Stimulated activated naive CD4-positive, alpha-beta T cell treated with Interleukin-2 at 50 U/mL for 16 hours (primary cell): Measurements from ENCODE around the gene ITM2C.

Source experiments
- DNase-seq: peaks from one replicate; lab custom pipeline; 2025; lab: John Stamatoyannopoulos, UW

ITM2C gene

DNA sequence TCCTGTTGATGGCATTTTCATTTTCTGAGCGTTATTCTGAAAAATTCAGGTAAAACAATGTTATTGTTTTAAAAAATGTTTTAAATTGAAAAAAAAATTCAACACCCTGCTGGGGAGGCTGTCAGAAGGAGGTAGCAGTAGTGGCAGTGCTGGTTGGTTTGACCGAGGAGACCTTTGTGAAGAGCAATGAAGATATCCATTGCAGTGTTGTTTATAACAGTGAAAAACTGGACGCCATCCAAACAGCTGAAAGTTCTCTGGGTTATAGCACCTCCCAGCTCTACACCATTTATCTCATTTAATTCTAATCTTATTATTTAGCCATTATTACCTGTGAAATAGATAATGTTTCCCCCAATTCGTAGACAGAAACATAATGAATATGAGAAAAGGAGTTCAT is 12.6 kb upstream of the ITM2C start:
- no peak for DNase-seq

DNA sequence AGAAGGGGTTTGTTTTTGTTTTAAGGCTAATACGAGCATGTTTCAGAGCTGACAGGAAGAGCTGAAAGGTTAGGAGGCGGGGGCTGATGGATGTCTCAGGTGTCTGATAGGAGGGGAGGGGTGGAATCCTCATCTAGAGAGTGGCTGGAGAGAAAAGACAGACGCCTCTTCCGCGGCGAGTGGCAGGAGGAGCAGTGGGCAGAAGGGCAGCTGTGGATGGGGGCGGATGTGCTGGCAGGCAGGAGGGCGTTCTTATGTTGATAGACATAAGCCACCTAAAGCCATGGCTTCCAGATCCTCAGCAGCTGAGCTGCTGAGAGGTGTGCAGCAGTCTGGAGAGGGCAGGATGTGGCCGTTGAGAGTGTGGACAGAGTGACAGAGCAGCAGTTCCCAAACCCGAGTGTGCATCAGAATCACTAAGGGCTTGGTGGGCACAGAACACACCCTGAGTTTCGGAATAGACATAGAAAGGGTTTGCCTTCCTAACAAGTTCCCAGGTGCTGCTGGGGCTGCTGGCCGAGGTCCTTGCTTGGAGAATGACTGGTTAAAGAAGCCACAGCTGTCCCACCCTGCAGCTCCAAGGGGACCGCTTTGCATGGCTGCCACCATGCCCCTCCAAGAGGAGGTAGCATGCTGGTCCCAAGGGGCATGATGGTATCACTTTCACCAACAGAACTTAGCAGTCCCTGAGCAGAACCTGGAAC is 3.0 kb upstream of the ITM2C start:
- no peak for DNase-seq

DNA sequence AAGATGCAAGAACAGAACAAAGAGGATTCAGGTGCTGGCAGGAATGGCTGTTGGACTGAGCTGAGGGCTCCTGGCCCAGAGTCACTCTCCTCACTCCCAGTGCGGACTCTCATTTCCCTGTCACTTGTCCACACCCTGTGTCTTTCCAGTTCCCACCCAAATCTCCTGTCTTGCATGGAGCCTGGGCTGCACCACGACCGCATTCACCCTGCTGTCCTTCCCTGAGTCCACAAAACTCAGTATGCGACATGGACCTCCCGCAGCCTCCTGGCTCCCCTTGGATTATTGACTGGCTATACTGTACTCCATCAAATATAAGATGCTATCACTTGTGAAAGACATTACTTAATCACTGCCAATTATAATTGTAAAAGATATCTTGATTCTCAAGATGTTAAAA is 2.5 kb upstream of the ITM2C start:
- no peak for DNase-seq

- DNase-seq, result no peak
Observed at GRCh38 chr2:230863031-230863430, 1.7 kb upstream of the ITM2C start.

- no peak for DNase-seq
Observed at GRCh38 chr2:230863442-230864121, 1.2 kb upstream of the ITM2C start.

DNA sequence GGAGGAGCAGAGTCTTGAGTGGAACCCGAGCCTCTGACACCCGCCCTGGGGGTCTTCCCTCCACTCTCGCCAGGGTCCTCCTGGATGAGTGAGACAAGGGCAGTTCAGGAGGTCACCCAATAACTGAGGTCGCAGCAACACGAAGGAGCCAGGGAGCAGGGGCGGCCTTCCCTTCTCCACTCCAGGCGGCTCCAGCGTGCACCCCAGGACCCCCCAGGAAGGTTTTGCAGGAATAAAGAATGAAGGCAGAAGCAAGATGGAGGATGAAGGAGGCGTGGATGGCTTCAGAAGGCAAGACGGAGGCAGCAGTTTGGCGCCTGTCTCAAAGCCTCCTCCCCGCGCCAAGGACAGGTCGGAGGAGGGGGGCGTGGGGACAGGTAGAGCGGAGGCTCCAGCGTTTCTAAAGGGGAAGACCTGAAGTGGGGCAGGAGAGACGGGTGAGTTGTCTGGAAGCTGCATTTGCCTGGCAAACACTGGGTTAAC is 579 bp upstream of the ITM2C start:
- DNase-seq, result no peak

DNA sequence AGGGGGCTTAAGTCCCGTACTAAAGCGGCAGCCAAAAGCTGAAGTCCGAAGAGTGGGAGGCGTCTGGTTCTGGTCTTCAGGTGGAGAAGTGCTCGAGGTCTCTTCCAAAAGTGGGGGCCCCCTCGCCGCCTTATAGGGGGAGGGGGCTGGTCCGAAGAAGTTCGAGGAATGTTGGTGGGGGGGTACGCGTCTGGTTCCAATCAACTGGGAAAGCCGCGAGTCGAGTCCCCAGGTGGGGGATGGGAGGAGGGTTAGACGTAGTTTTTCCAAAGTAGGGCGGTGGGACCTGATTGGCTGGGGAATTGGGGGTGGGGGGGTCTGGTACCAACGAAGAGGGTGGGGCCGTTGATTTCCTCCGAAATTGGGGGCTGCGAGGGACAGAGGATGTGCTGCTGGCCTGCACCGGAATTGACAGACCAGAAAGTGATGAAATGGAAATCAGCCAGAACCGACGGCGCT is 594 bp downstream of the ITM2C start:
- no peak for DNase-seq

DNA sequence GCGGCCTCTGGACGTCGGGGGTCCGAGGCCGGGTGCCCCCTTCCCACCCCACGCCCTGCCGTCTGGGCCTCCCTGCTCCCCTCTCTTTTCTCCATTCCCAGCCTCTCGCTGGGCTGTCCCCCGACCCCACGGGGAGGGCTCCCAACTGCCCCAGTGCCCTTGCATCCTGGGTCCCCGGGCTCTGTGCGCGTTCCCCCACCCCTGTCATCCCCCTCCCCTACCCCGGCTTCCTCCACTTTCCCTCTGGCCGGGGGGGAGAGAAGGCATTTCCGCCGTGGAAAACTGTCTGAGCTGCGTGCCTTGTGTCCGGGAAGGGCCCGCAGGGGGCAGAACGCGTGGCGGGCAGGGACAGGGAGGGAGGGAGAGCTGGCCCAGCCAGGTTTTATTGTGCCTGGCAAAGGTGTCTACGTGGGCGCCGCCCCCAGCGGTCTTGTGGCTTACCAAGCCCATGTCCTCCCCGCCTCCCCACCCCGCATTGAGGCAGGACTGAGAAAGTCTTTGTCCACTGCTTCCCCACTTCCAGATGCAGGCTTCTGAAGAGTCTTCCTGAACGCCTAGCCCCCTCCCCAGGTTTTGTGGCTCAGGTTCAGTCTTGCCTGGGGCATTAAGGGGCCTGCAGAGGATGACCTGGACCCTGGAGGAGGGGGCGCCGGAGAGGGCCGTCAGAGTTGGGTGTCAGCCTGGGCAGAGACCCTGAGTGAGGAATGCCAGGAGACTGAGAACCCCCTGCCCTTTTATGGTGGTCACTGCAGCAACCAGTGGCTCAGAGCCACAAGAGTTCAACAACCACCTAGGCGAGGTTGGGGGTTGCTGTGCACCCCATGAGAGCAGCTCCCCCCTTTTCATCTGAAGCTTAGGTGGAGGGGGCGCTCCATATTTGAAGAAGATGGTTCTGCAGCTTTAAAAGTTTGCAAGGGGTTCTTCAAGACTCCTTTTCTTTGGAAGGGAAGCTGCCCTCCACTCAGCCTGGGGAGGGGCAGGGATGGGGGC is 1.3 kb downstream of the ITM2C start:
- DNase-seq, result no peak

DNA sequence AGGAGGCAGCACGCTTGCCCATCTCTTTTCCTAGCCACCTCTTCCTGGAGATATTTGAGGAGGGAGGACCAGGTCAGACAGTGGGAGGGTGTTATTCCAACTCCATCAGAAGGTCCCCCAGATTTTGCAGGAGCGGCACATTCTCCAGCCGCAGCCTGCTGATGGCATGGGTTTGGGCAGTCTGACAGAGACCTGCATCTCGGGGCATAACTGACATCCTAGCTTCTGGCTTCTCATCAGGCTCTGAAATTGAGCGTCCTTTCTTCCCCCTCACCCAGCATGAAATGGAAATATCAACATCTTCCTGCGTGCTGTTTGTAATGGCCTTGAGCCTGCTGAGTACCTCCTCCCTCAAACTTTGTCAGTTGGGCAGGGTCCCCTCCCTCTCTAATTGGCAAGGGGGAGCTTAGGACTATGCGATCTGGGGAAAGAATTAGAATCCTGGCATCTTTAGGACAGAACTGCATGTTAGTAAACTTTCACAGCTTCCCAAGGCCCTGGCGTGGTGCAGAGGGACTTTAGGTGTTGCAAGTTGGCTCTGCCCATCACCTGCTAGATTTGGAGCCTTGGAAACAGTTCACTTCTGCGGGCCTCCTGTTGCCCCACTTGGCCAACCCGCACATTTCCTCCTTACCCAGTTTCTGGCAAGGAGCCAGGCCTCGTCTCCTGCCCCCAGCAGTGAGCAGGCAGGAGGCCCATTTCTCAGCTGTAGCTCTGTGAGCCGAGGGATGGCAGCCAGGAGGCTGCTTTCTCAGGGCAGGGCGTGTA is 2.2 kb downstream of the ITM2C start:
- DNase-seq, result peak; percentile 48

DNA sequence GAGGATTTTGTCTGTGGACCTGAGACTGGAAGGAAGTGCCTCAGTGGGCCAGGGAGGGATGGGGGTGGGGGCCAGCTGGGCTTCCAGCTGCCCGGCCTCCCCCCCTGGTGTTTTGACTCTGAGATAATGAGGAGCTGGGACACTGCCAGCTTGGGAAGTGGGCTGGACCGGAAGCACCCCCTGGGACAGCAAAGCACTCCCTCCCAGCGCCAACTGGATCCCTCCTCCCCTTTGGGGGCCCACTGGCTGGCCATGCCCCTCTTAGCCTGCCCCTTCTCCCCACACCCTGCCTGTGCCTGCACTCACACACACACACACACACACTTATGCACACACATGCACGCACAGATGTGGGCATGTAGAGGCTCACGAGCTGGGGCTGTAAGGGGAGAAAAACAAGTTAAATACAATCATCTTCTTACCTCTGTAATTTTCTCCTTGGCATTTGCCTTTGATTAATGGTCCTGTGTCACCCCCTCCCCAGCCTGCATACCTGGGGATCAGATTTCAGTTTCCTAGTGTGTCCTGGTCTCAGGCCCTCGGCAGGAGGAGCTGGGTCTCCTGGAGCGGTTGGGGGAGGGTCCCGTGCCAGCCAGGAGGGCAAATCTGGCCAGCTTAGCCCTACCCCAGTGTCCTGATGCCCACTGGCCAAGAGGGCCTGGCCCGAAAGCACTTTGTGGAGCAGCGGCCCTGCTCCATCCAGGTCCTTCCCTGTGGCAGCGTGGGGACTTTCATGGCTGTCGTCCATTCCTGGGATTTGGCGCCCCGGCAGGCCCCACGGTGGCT is 3.6 kb downstream of the ITM2C start:
- DNase-seq, result no peak

GRCh38 chr2:230868947-230869913 is 4.5 kb downstream of the ITM2C start:
- no peak for DNase-seq

DNA sequence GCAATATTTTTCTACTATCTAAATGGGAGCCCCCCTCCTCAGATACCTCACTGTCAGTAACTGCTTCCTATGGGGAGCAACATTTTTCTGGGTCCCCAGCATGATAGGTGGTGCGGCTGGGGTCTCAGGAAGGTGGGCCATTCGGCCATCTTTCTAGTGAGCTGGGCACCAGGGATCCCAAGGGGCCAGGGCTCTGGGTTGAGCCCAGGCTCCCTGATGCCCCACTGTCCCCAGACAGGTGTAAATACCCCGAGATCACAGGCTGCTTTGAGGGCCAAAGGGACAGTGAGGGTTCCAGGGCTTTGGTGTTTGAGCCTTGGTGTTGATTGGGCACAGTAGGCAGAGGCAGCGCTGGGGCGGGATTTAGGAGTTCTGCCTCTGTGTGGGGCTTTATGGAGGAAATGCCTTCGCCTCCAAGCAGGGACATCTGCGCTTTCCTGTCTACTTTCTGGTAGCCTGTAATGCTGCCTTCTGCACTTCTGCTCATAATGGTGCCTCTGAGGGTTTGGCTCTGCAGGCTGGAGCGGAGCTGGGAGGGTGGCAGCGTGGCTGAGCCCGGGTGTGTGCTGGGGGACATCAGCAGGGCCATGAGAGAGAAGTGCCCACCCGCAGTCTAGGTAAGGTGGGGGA is 5.3 kb downstream of the ITM2C start:
- DNase-seq, result no peak

DNA sequence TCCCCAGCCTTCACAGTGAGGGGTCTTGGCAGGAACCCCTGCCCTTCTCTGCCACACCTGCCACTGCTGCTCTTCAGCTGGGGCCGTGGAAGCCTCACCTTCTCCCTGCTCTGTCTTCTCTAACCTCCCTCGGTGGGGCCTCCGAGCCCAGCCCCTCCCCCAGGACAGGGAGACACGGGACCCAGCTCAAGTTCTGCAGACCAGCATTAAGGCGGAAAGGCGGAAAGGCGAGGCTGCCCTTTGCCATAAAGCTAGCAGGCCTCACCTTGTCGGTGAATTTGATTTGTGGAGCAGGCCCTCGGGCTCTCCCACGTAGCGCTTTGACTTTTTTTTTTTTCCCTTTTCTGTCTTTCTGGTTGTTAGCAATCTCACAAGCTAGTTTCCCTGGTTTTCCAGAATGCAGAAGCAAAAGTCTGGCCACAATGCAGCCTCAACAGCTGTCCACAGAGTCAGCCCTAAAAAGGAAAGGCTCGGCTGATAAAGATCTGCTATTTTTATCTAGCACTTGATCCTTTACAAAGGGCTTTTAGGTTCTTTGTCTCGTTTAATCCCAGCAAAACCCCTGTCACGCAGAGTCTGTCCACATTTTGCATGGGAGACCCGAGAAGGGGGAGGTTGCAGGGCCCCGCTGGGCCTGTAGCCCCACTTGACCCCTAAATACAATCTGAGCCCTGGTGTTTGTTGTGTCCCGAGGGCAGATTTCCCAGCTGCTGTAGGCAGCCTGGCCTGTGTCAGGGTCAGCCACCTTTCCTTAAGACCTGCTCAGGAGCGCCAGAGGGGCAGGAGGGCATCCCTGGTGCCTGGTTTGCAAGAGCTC is 6.0 kb downstream of the ITM2C start:
- no peak for DNase-seq

GRCh38 chr2:230871361-230872150 is 6.8 kb downstream of the ITM2C start:
- no peak for DNase-seq

DNA sequence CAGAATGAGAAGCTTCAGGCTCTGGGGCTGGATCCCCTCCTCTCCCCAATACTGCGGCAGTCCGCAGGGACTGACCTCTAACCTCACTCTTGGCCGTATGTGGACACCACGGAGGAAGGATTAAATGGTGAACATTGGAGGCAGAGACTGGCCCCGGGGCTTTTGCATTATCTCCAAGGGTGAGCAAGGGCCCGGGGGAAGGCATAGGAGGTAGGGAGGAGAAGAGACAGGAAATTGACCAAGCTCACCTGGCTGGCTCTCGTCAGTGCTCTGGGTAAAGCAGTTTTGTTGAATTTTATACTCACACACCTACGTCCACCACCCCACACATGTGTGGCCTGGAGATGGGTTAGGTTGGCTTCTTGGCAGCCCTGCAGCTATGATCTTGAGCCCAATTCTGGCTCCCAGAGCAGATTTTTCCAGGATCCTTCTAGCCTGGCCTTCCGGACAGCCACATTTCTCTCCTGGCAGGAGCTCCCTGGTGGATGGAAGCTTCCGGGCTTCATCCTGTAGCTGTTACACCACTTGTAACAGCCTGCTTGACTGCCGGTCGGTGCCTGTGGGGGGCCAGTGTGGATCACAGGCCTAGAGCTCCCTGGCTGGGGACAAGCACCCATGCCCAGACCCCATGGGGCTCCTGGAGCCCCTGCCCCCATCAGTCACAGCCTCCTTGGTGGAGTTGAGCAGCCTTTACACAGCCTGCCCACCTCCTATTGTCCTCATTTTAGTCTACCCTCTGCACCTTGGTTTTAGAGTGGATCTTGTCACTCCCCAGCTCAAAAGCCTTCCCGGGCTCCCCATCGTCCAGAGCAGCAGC is 7.6 kb downstream of the ITM2C start:
- no peak for DNase-seq

DNA sequence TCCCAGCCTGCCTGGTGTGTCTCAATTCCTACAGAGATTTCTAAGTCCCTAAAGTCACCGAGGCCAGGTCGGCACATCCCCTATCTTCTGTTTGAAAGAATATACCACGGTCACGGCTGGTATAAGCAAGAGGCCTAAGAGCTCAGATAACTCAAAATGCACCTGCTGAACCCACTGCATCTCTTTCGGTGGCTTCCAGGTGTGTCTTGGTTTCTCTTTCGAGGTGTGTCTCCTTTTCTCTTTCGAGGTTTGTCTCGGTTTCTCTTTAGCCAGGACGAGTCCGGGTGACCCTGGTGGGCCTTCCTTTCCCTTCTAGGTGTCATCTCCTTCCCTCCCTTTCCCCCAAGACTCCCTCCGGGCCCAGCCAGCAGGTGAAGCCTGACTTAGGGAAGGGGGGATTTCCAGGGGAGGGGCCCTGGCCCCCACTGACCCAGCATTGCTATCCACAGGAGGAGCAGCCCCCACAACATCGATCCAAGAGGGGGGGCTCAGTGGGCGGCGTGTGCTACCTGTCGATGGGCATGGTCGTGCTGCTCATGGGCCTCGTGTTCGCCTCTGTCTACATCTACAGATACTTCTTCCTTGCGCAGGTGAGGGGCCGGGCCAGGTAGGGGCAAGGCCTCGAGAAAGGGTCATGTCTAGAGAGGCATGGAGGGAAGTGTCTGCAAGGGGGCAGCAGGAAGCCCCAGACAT is 8.4 kb downstream of the ITM2C start:
- DNase-seq, result no peak
